Adipocyte (in vitro differentiated cells): ENCODE measurements around the gene PLCL2.

ENCODE experiments used
- DNase-seq: peaks from one replicate; pipeline ENCODE4 v3.0.0-alpha.2; 2015; ENCODE audit warnings: low read depth
- H3K27me3 ChIP-seq: replicated peaks from 2 replicates; pipeline ENCODE4 v1.7.0; 2013; ENCODE audit warnings: mild to moderate bottlenecking, low read length, moderate library complexity; ENCODE audit not compliant: control insufficient read depth, insufficient read depth
- H3K36me3 ChIP-seq: 2 replicates; pipeline ENCODE4 v1.7.0; 2013; ENCODE audit warnings: low read length, mild to moderate bottlenecking, moderate library complexity; ENCODE audit not compliant: control insufficient read depth, insufficient read depth, severe bottlenecking
- H3K4me1 ChIP-seq: 2 replicates; pipeline ENCODE4 v1.7.0; 2013; ENCODE audit warnings: mild to moderate bottlenecking, low read length, moderate library complexity; ENCODE audit not compliant: control insufficient read depth, insufficient read depth
- H3K4me3 ChIP-seq: 2 replicates; pipeline ENCODE4 v1.7.0; 2013; ENCODE audit warnings: mild to moderate bottlenecking, low read length, moderate library complexity
- H3K9ac ChIP-seq: 2 replicates; pipeline ENCODE4 v1.7.0; 2013; ENCODE audit warnings: mild to moderate bottlenecking, low read length, moderate library complexity
- H3K9me3 ChIP-seq: 2 replicates; pipeline ENCODE4 v1.7.0; 2013; ENCODE audit warnings: mild to moderate bottlenecking, low read length, moderate library complexity; ENCODE audit not compliant: control insufficient read depth

PLCL2 gene

GRCh38 chr3:17133632-17134545, 249.1 kb downstream of the PLCL2 start:
- peaks cover 9% of the 10 kb centered on the region for H3K4me1 ChIP-seq
- H3K27me3 ChIP-seq: no peaks in the 10 kb centered on the region
- DNase-seq: no peak
- H3K36me3 ChIP-seq: no peaks in the 10 kb centered on the region
- H3K4me3 ChIP-seq: peak overlapping the region; percentile 8
- peaks cover 13% of the 10 kb centered on the region for H3K9me3 ChIP-seq
- no peak overlapping the region for H3K9ac ChIP-seq

GRCh38 chr3:17135696-17136095, 250.9 kb downstream of the PLCL2 start:
- peaks cover 13% of the 10 kb centered on the region for H3K4me1 ChIP-seq
- no peaks in the 10 kb centered on the region for H3K36me3 ChIP-seq
- no peak for DNase-seq
- no peak overlapping the region for H3K4me3 ChIP-seq
- no peak overlapping the region for H3K9ac ChIP-seq
- H3K27me3 ChIP-seq: no peaks in the 10 kb centered on the region
- H3K9me3 ChIP-seq: peaks cover 13% of the 10 kb centered on the region

- H3K27me3 ChIP-seq: no peaks in the 10 kb centered on the region
- H3K4me3 ChIP-seq: no peak overlapping the region
- DNase-seq: no peak
- H3K4me1 ChIP-seq: peaks cover 16% of the 10 kb centered on the region
- H3K36me3 ChIP-seq: no peaks in the 10 kb centered on the region
- H3K9me3 ChIP-seq: peaks cover 13% of the 10 kb centered on the region
- H3K9ac ChIP-seq: no peak overlapping the region
These were observed 251.5 kb downstream of the PLCL2 start for GRCh38 chr3:17136136-17136721.

GRCh38 chr3:17137321-17137826, 252.6 kb downstream of the PLCL2 start:
- H3K9ac ChIP-seq: no peak overlapping the region
- DNase-seq: no peak

GRCh38 chr3:17138246-17139039, 253.7 kb downstream of the PLCL2 start:
- H3K9ac ChIP-seq: no peak overlapping the region
- no peak overlapping the region for H3K4me3 ChIP-seq
- no peaks in the 10 kb centered on the region for H3K36me3 ChIP-seq
- H3K9me3 ChIP-seq: peaks cover 13% of the 10 kb centered on the region
- peaks cover 12% of the 10 kb centered on the region for H3K4me1 ChIP-seq
- DNase-seq: no peak
- no peaks in the 10 kb centered on the region for H3K27me3 ChIP-seq

More at GRCh38 chr3:17137321-17137826, 252.6 kb downstream of the PLCL2 start:
- H3K4me3 ChIP-seq: no peak overlapping the region
- no peaks in the 10 kb centered on the region for H3K36me3 ChIP-seq
- peaks cover 16% of the 10 kb centered on the region for H3K4me1 ChIP-seq
- H3K9me3 ChIP-seq: peaks cover 13% of the 10 kb centered on the region
- no peaks in the 10 kb centered on the region for H3K27me3 ChIP-seq
